DND-41 (cell line): ENCODE results near the gene TRAPPC2.

Source experiments
- EZH2 ChIP-seq: IDR thresholded peaks from 3 replicates; pipeline ENCODE4 v1.6.1; 2012; ENCODE audit warnings: borderline replicate concordance, low read depth, mild to moderate bottlenecking, moderate library complexity, low read length, inconsistent platforms; ENCODE audit not compliant: severe bottlenecking
- TF ChIP-seq, protein P1 (sequence below): IDR thresholded peaks from 2 replicates; pipeline ENCODE4 v1.5.1; 2012; ENCODE audit warnings: borderline replicate concordance, low read length, moderate library complexity, mild to moderate bottlenecking; ENCODE audit not compliant: poor library complexity, severe bottlenecking; ENCODE audit errors: extremely low read depth

DNA sequence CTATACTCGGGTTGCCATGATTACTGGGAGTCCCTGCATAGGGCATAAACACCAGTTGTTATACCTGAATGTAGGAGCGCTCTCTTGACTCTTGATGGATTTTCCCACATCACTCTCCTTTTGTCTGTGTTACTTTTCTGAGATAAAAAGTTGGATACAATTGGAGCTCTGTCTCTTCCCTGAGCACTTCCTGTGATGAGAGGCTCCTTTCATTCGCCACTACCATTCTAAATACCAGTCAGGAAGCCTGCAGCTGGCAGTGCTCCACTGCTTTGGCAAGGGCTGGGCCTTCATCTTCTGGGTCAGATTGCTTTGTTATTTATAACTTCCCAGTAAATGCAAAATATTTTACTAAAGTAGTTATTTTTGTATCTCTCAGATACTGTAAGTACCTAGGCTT lies 67.6 kb downstream of the TRAPPC2 start:
- TF ChIP-seq, protein P1, sequence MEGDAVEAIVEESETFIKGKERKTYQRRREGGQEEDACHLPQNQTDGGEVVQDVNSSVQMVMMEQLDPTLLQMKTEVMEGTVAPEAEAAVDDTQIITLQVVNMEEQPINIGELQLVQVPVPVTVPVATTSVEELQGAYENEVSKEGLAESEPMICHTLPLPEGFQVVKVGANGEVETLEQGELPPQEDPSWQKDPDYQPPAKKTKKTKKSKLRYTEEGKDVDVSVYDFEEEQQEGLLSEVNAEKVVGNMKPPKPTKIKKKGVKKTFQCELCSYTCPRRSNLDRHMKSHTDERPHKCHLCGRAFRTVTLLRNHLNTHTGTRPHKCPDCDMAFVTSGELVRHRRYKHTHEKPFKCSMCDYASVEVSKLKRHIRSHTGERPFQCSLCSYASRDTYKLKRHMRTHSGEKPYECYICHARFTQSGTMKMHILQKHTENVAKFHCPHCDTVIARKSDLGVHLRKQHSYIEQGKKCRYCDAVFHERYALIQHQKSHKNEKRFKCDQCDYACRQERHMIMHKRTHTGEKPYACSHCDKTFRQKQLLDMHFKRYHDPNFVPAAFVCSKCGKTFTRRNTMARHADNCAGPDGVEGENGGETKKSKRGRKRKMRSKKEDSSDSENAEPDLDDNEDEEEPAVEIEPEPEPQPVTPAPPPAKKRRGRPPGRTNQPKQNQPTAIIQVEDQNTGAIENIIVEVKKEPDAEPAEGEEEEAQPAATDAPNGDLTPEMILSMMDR, result no peak
- no peak for TF ChIP-seq EZH2
